K562 (cell line): ENCODE results near the gene ISLR2. TPM values are rescaled to one million over a fixed set of nuclear protein-coding genes. Genes with fewer than 3 reads are reported as not detected.

ENCODE experiments used
- ATAC-seq: fragments of 200-7000 bp; cut with Tn5 transposase; 3 replicates; pipeline ENCODE4 v1.9.1; 2020; ENCODE audit warnings: moderate library complexity
- BruUV-seq: library from RNA; stranded (reverse); fragments of 400-500 nt; replicated peaks from 2 replicates; lab custom pipeline; 2021; lab: Mats Ljungman, UMichigan
- CTCF ChIA-PET: fragments of 300-600 bp; formaldehyde crosslinking; extraction: SDS; loops from one replicate; lab custom pipeline; 2021; ENCODE audit warnings: low intra/inter-chr PET ratio; lab: Yijun Ruan, JAX
- POLR2A ChIA-PET: fragments of 300-600, 350-650 bp; sonication (Branson Sonifier 250); formaldehyde crosslinking; extraction: SDS; loops from one replicate; lab custom pipeline; 2021; ENCODE audit warnings: antibody characterized with exemption, inconsistent platforms; lab: Yijun Ruan, JAX
- DNase-seq, 4 experiments: peaks; one replicate each; pipeline versions ENCODE4 v3.0.0 to v3.0.0-alpha.2; 2011 to 2018; ENCODE audit warnings: low spot score in 3 of 4, mixed read lengths in 3 of 4; ENCODE audit errors: extremely low read depth in 1 of 4
- FAIRE-seq: peaks from 2 replicates; lab custom pipeline; 2011; peaks lifted over from hg19 to GRCh38; lab: Jason Lieb, UNC
- H2AFZ ChIP-seq: 2 replicates; pipeline ENCODE4 v1.6.0; 2011; ENCODE audit warnings: low read depth, low read length, control low read depth, inconsistent platforms
- H3K27ac ChIP-seq: fragments of 200-600 bp; 3 replicates; pipeline ENCODE4 v1.8.0; 2011; ENCODE audit warnings: low read depth, mild to moderate bottlenecking, control low read depth, inconsistent platforms, low read length, moderate library complexity, mixed read lengths; ENCODE audit errors: extremely low read depth
- H3K27me3 ChIP-seq, 2 experiments: fragments of 300-600 bp in 1 of 2; 2 replicates in 1 of 2; 3 replicates in 1 of 2; pipeline versions ENCODE4 v1.6.0 to v1.8.0; 2011; ENCODE audit warnings: inconsistent platforms in 2 of 2, low read length in 2 of 2, mild to moderate bottlenecking in 1 of 2, mixed read lengths in 1 of 2, moderate library complexity in 1 of 2; ENCODE audit not compliant: control insufficient read depth in 2 of 2, insufficient read depth in 2 of 2
- H3K36me3 ChIP-seq: fragments of 300-600 bp; 3 replicates; pipeline ENCODE4 v1.8.0; 2011; ENCODE audit warnings: mild to moderate bottlenecking, low read length, inconsistent platforms; ENCODE audit not compliant: control insufficient read depth, insufficient read depth
- H3K4me1 ChIP-seq, 2 experiments: fragments of 200-600 bp in 1 of 2; replicated peaks in 1 of 2; 2 replicates in 1 of 2; 3 replicates in 1 of 2; pipeline versions ENCODE4 v1.5.1 to v1.8.0; 2011; ENCODE audit warnings: inconsistent platforms in 2 of 2, low read length in 2 of 2, mild to moderate bottlenecking in 1 of 2, mixed read lengths in 1 of 2, moderate library complexity in 1 of 2; ENCODE audit not compliant: control insufficient read depth in 2 of 2, insufficient read depth in 2 of 2
- H3K4me2 ChIP-seq: 2 replicates; pipeline ENCODE4 v1.6.1; 2011; ENCODE audit warnings: low read length, control low read depth, inconsistent platforms, mixed read lengths; ENCODE audit not compliant: insufficient read depth
- H3K4me3 ChIP-seq: fragments of 200-600 bp; sonication (generic), shearing (Covaris generic); 2 replicates; pipeline ENCODE4 v1.5.1; 2016; ENCODE audit warnings: control low read depth, inconsistent platforms
- H3K79me2 ChIP-seq: fragments of 200-600 bp; 3 replicates; pipeline ENCODE4 v1.8.0; 2011; ENCODE audit warnings: low read length, inconsistent platforms; ENCODE audit not compliant: control insufficient read depth, insufficient read depth
- H3K9ac ChIP-seq, 2 experiments: 2 replicates each; pipeline versions ENCODE4 v1.6.0 to v1.6.1; 2011; ENCODE audit warnings: low read depth in 2 of 2, low read length in 2 of 2, control low read depth in 1 of 2, inconsistent platforms in 1 of 2, mild to moderate bottlenecking in 1 of 2, mixed read lengths in 1 of 2; ENCODE audit not compliant: insufficient read depth in 1 of 2
- H3K9me1 ChIP-seq: one replicate; pipeline ENCODE4 v1.6.0; 2011; ENCODE audit warnings: inconsistent platforms, mild to moderate bottlenecking, low read length, moderate library complexity; ENCODE audit not compliant: control insufficient read depth, insufficient read depth
- H3K9me3 ChIP-seq: replicated peaks from 2 replicates; pipeline ENCODE4 v1.5.1; 2011; ENCODE audit warnings: low read depth, low read length, inconsistent platforms; ENCODE audit not compliant: control insufficient read depth, insufficient read depth
- H4K20me1 ChIP-seq: replicated peaks from 2 replicates; pipeline ENCODE4 v1.6.1; 2011; ENCODE audit warnings: low read length, inconsistent platforms, mixed read lengths; ENCODE audit not compliant: control insufficient read depth, insufficient read depth
- BRF2 ChIP-seq: IDR thresholded peaks from 3 replicates; pipeline ENCODE4 v1.6.1; 2011; ENCODE audit warnings: borderline replicate concordance, mild to moderate bottlenecking; ENCODE audit not compliant: insufficient read length, insufficient read depth
- FOXA1 ChIP-seq: fragments of 450-650 bp; IDR thresholded peaks from 2 replicates; pipeline ENCODE4 v1.6.1; 2016; ENCODE audit warnings: mild to moderate bottlenecking, borderline replicate concordance
- KLF6 ChIP-seq: fragments of 250-450 bp; sonication (Bioruptor Pico); IDR thresholded peaks from 2 replicates; pipeline ENCODE4 v1.4.0; 2020; ENCODE audit warnings: mild to moderate bottlenecking, moderate library complexity, borderline replicate concordance
- NR0B1 ChIP-seq: fragments of 450-650 bp; IDR thresholded peaks from one replicate; pipeline ENCODE4 v1.6.1; 2018; ENCODE audit warnings: mild to moderate bottlenecking, moderate library complexity; ENCODE audit not compliant: partially characterized antibody
- NRF1 ChIP-seq, 2 experiments: fragments of 450-650 bp; IDR thresholded peaks in 1 of 2; conservative IDR thresholded peaks in 1 of 2; 2 replicates each; pipeline ENCODE4 v1.6.1; 2014; ENCODE audit warnings: mild to moderate bottlenecking in 2 of 2
- SMAD3 ChIP-seq: fragments of 450-650 bp; formaldehyde crosslinking; conservative IDR thresholded peaks from 2 replicates; pipeline ENCODE4 v1.4.0; 2020; ENCODE audit warnings: mild to moderate bottlenecking
- TCF7 ChIP-seq: sonication (generic); IDR thresholded peaks from 2 replicates; pipeline ENCODE4 v1.6.1; 2016; ENCODE audit warnings: antibody characterized with exemption, borderline replicate concordance
- TFAP4 ChIP-seq: sonication (generic); formaldehyde crosslinking; IDR thresholded peaks from 2 replicates; pipeline ENCODE4 v1.8.0; 2022; ENCODE audit warnings: missing genetic modification reagents, mild to moderate bottlenecking, moderate library complexity, borderline replicate concordance
- ZC3H4 ChIP-seq: sonication (generic); formaldehyde crosslinking; IDR thresholded peaks from 2 replicates; pipeline ENCODE4 v1.9.0; 2021; ENCODE audit warnings: missing genetic modification reagents, borderline replicate concordance
- ZNF197 ChIP-seq: fragments of 200-800 bp; sonication (Bioruptor generic); IDR thresholded peaks from 2 replicates; pipeline ENCODE4 v1.6.1; 2016; ENCODE audit warnings: low read depth, missing genetic modification characterization, missing compliant biosample characterization
- WGBS: fragments of 100-300 bp; shearing (Covaris generic); methylation state at CpG from one replicate; pipeline ENCODE4 v1.1.6; 2016; ENCODE audit warnings: low coverage, mixed read lengths; ENCODE audit not compliant: insufficient coverage; ENCODE audit errors: missing lambda C conversion rate; 5-methylcytosine and 5-hydroxymethylcytosine counted together
- in situ Hi-C: fragments of 300-500 bp; cut with MboI; formaldehyde crosslinking; loops from 4 replicates; pipeline ENCODE4 v1.15.0; 2018; ENCODE audit warnings: inconsistent platforms, mixed read lengths
- intact Hi-C: fragments of 100-400 bp; cut with micrococcal nuclease; formaldehyde crosslinking; loops from 2 replicates; pipeline ENCODE4 v1.14.2; 2022
- polyA plus RNA-seq, 8 experiments: library from polyadenylated mRNA; depleted of rRNA in 4 of 8; stranded (reverse) in 5 of 8; unstranded in 3 of 8; fragments of >200 nt; fragmentation: Nextera tagmentation in 2 of 8; fragmentation: Illumina TruSeq in 1 of 8; extraction: Ambion mirVana in 2 of 8; extraction: Trizol in 1 of 8; gene quantifications; 2 replicates each; pipeline versions ENCODE4 v1.2.1 to v1.2.3, GENCODE V29; 2011 to 2014; ENCODE audit warnings: inconsistent platforms in 1 of 8, missing spikeins in 1 of 8
- total RNA-seq, 7 experiments: library from RNA; depleted of rRNA in 6 of 7; stranded (reverse); fragments of >200 nt in 6 of 7; fragmentation: Illumina TruSeq in 2 of 7; extraction: Trizol in 2 of 7; gene quantifications; 2 replicates each; pipeline versions ENCODE4 v1.2.1 to v1.2.3, GENCODE V29; 2011 to 2021; ENCODE audit warnings: low replicate concordance in 1 of 7

ISLR2 gene
- total and polyA plus RNA-seq, 9 of the 15 experiments (the other 6 are each of a cell fraction or from before 2014, with no cell fraction given), result not detected

GRCh38 chr15:74158855-74159650, 28.7 kb downstream of the ISLR2 start:
- H3K4me1 ChIP-seq, result no peaks in the 10 kb centered on the region
- no peaks in the 10 kb centered on the region for H3K79me2 ChIP-seq
- H3K9me3 ChIP-seq, result no peaks in the 10 kb centered on the region
- FAIRE-seq (no peak), ATAC-seq (no peak), DNase-seq (no peak)
- POLR2A ChIA-PET, result interaction anchor here (0.6 kb wide), 1 partner anchor 364 kb away, joined by 3 read pairs; no protein-coding TSS in a partner anchor
- H3K4me2 ChIP-seq, result no peak overlapping the region
- CTCF ChIA-PET, result no interaction called here
- H3K36me3 ChIP-seq, result no peaks in the 10 kb centered on the region
- intact Hi-C loops (no loop called here), in situ Hi-C loops (no loop called here)
- 1% methylated on average over 5 of the region's 5 CpGs for WGBS
- H3K9ac ChIP-seq, result no peak overlapping the region
- peaks cover 21 to 27% of the 10 kb centered on the region in 2 experiments for H3K27me3 ChIP-seq
- BruUV-seq, result no TSS peak
- TF ChIP-seq ZC3H4 (CRISPR knock-in tag), result no peak
- TF ChIP-seq FOXA1, result no peak
- no peaks in the 10 kb centered on the region for H3K9me1 ChIP-seq
- H3K4me3 ChIP-seq, result no peak overlapping the region
- no peak overlapping the region for H2AFZ ChIP-seq
- peaks cover 15% of the 10 kb centered on the region; the same call in 1 of the 2 replicates for H4K20me1 ChIP-seq
- no peak overlapping the region for H3K27ac ChIP-seq

- in situ Hi-C loops (no loop called here), intact Hi-C loops (no loop called here)
- H3K9ac ChIP-seq, result no peak overlapping the region
- 20% methylated on average over 1 of the region's 1 CpG for WGBS
- no peak for ATAC-seq
- FAIRE-seq, result no peak
- no peak overlapping the region for H3K27ac ChIP-seq
- no TSS peak for BruUV-seq
- H3K27me3 ChIP-seq, result peaks cover 21 to 26% of the 10 kb centered on the region in 2 experiments
- no peaks in the 10 kb centered on the region for H3K4me1 ChIP-seq
- H3K4me3 ChIP-seq, result no peak overlapping the region
- no peak overlapping the region for H3K4me2 ChIP-seq
- H3K36me3 ChIP-seq, result no peaks in the 10 kb centered on the region
- peaks cover 15% of the 10 kb centered on the region; the same call in 1 of the 2 replicates for H4K20me1 ChIP-seq
- H2AFZ ChIP-seq, result no peak overlapping the region
- ChIA-PET CTCF (no interaction called here), POLR2A (interaction anchor here (0.6 kb wide), 1 partner anchor 202 kb away, joined by 3 read pairs; no protein-coding TSS in a partner anchor)
- no peaks in the 10 kb centered on the region for H3K9me1 ChIP-seq
- H3K9me3 ChIP-seq, result no peaks in the 10 kb centered on the region
- H3K79me2 ChIP-seq, result no peaks in the 10 kb centered on the region
- DNase-seq, result no peak
- TF ChIP-seq BRF2 (no peak), KLF6 (CRISPR knock-in tag) (no peak), ZNF197 (CRISPR knock-in tag) (no peak), NRF1 (conservative IDR thresholded peaks at IDR 0.05 in 1 of 2, IDR thresholded peaks at IDR 0.05 in 1 of 2) (no peak), SMAD3 (CRISPR knock-in tag) (no peak), NR0B1 (no peak), TCF7 (no peak), TFAP4 (CRISPR knock-in tag) (no peak)
Measured at GRCh38 chr15:74159773-74160172, 29.4 kb downstream of the ISLR2 start.
